ENCODE data around the gene GMPPA. TPM values are rescaled to one million over a fixed set of nuclear protein-coding genes. Genes with fewer than 3 reads are reported as not detected.

Gene GMPPA
- total and polyA plus RNA-seq, 9 donors: 14.2 to 35.7 (median 23.7) TPM

- DNase-seq: peak; percentile 89 to 94 (median 91)
- H3K27me3 ChIP-seq: no peaks in the 10 kb centered on the region
- H3K9me3 ChIP-seq: no peaks in the 10 kb centered on the region
- TF ChIP-seq POLR2A (IDR thresholded peaks at IDR 0.05) (peak; percentile 79), EP300 (IDR thresholded peaks at IDR 0.05) (no peak)
- H3K36me3 ChIP-seq: no peaks in the 10 kb centered on the region
- WGBS, 3 donors: 2 to 4% (median 2%) methylated on average over 48 to 59 of the region's 59 CpGs
- intact Hi-C loops (cut with DNase I): no loop called here
- peak overlapping the region; percentile 76 to 80 for H3K27ac ChIP-seq
- H3K4me1 ChIP-seq (ENCODE audit: insufficient read depth): peaks cover 3% of the 10 kb centered on the region
- peak overlapping the region; percentile 87 for H3K4me3 ChIP-seq
These were observed 1.0 kb upstream of the GMPPA start for GRCh38 chr2:219497495-219498279.

GRCh38 chr2:219499058-219499307, 292 bp downstream of the GMPPA start:
- Histone ChIP-seq H3K36me3 (no peaks in the 10 kb centered on the region), H3K4me3 (peak overlapping the region; percentile 87), H3K27ac (peak overlapping the region; percentile 55 to 80), H3K4me1 (ENCODE audit: insufficient read depth) (peaks cover 3% of the 10 kb centered on the region), H3K27me3 (no peaks in the 10 kb centered on the region), H3K9me3 (no peaks in the 10 kb centered on the region)
- intact Hi-C loops (cut with DNase I): no loop called here
- TF ChIP-seq POLR2A (IDR thresholded peaks at IDR 0.05) (no peak), EP300 (IDR thresholded peaks at IDR 0.05) (no peak), CTCF (IDR thresholded peaks at IDR 0.05) (no peak)
- WGBS, 3 donors: 0 to 2% (median 0%) methylated on average over 3 of the region's 3 CpGs
- no peak for DNase-seq

DNA sequence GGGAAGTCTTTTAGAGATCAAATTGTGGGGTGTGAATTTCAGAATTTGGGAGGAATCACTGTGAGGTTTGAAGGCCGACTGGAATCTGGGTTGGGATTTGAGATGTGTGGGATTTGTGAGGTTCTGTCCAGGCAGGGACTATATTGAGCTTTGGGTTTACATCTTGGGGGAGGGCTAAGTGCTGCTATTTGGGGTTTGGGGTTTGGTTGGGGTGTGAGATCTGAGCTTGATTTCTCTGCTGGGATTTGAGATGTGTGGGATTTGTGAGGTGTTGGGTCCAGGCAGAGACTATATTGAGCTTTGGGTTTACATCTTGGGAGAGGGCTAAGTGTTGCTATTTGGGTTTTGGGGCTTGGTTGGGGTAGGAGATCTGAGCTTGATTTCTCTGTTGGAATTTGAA, 864 bp downstream of the GMPPA start:
- no peak for TF ChIP-seq POLR2A (IDR thresholded peaks at IDR 0.05)
- no peak for TF ChIP-seq CTCF (IDR thresholded peaks at IDR 0.05)
- TF ChIP-seq EP300 (IDR thresholded peaks at IDR 0.05): no peak
- WGBS, 3 donors: 29 to 33% (median 31%) methylated on average over 1 of the region's 1 CpG
- Histone ChIP-seq H3K4me1 (ENCODE audit: insufficient read depth) (peaks cover 3% of the 10 kb centered on the region), H3K9me3 (no peaks in the 10 kb centered on the region), H3K36me3 (no peaks in the 10 kb centered on the region), H3K4me3 (peak overlapping the region; percentile 87), H3K27ac (no peak overlapping the region), H3K27me3 (no peaks in the 10 kb centered on the region)
- DNase-seq: no peak
- intact Hi-C loops (cut with DNase I): no loop called here

GRCh38 chr2:219500135-219500534, 1.4 kb downstream of the GMPPA start:
- Histone ChIP-seq H3K4me1 (ENCODE audit: insufficient read depth) (peaks cover 3% of the 10 kb centered on the region), H3K9me3 (no peaks in the 10 kb centered on the region), H3K4me3 (no peak overlapping the region), H3K36me3 (no peaks in the 10 kb centered on the region), H3K27me3 (no peaks in the 10 kb centered on the region), H3K27ac (no peak overlapping the region)
- WGBS, 3 donors: 86 to 94% (median 89%) methylated on average over 2 of the region's 2 CpGs
- DNase-seq: no peak
- no peak for TF ChIP-seq CTCF (IDR thresholded peaks at IDR 0.05)
- intact Hi-C loops (cut with DNase I): no loop called here

DNA sequence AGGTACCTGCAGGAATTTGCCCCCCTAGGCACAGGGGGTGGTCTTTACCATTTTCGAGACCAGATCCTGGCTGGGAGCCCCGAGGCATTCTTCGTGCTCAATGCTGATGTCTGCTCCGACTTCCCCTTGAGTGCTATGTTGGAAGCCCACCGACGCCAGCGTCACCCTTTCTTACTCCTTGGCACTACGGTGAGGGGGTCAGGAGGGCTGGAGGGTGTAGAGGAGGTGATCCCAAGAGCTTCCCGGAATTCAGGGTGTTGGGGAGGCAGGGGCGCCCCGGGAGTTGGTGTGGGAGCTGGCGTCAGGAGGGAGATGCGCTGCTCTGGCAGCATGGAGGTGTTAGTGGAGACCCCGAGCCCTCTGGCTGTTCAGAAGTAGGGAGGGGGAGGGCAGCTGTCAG, 3.2 kb downstream of the GMPPA start:
- H3K4me3 ChIP-seq: no peak overlapping the region
- intact Hi-C loops (cut with DNase I): no loop called here
- no peak for TF ChIP-seq EP300 (IDR thresholded peaks at IDR 0.05)
- TF ChIP-seq POLR2A (IDR thresholded peaks at IDR 0.05): no peak
- no peak for TF ChIP-seq CTCF (IDR thresholded peaks at IDR 0.05)
- H3K27me3 ChIP-seq: no peaks in the 10 kb centered on the region
- H3K4me1 ChIP-seq (ENCODE audit: insufficient read depth): peaks cover 3% of the 10 kb centered on the region
- no peak overlapping the region for H3K27ac ChIP-seq
- H3K9me3 ChIP-seq: no peaks in the 10 kb centered on the region
- no peak for DNase-seq
- 89 to 90% (median 90%) methylated on average over 14 of the region's 14 CpGs for WGBS, 3 donors
- H3K36me3 ChIP-seq: no peaks in the 10 kb centered on the region
